HG02571 (cell line): ENCODE results near the gene PRKN.

Experiments
- ATAC-seq: cut with Tn5 transposase; IDR thresholded peaks from one replicate; pipeline ENCODE4 v1.9.1; 2021; ENCODE audit warnings: mild to moderate bottlenecking, moderate library complexity; ENCODE audit not compliant: unreplicated experiment

The PRKN gene

GRCh38 chr6:162336359-162336758, 391.2 kb downstream of the PRKN start:
- ATAC-seq: no peak

GRCh38 chr6:162332365-162332764, 395.2 kb downstream of the PRKN start:
- ATAC-seq: no peak

- ATAC-seq: no peak
Measured at GRCh38 chr6:162331911-162332310, 395.7 kb downstream of the PRKN start.

GRCh38 chr6:162325826-162326225, 401.7 kb downstream of the PRKN start:
- ATAC-seq: no peak

- ATAC-seq: no peak
Measured at GRCh38 chr6:162325051-162325450, 402.5 kb downstream of the PRKN start.

GRCh38 chr6:162315291-162315690, 412.3 kb downstream of the PRKN start:
- no peak for ATAC-seq

- ATAC-seq: no peak
Measured at GRCh38 chr6:162313922-162314660, 413.5 kb downstream of the PRKN start.

GRCh38 chr6:162307865-162308264, 419.7 kb downstream of the PRKN start:
- ATAC-seq: no peak

- ATAC-seq: no peak
Measured at GRCh38 chr6:162306616-162307015, 420.9 kb downstream of the PRKN start.

- no peak for ATAC-seq
Measured at GRCh38 chr6:162301128-162301527, 426.4 kb downstream of the PRKN start.

GRCh38 chr6:162294029-162294428, 433.5 kb downstream of the PRKN start:
- no peak for ATAC-seq

- no peak for ATAC-seq
Measured at GRCh38 chr6:162292915-162293314, 434.7 kb downstream of the PRKN start.

- no peak for ATAC-seq
Measured at GRCh38 chr6:162290846-162291465, 436.6 kb downstream of the PRKN start.

GRCh38 chr6:162289972-162290371, 437.6 kb downstream of the PRKN start:
- no peak for ATAC-seq

GRCh38 chr6:162273986-162274385, 453.6 kb downstream of the PRKN start:
- ATAC-seq: no peak

- ATAC-seq: no peak
Measured at GRCh38 chr6:162271922-162272321, 455.6 kb downstream of the PRKN start.

GRCh38 chr6:162270966-162271365, 456.6 kb downstream of the PRKN start:
- ATAC-seq: no peak

GRCh38 chr6:162267641-162268040, 459.9 kb downstream of the PRKN start:
- no peak for ATAC-seq

- no peak for ATAC-seq
Measured at GRCh38 chr6:162267126-162267525, 460.4 kb downstream of the PRKN start.

GRCh38 chr6:162264581-162264980, 463.0 kb downstream of the PRKN start:
- no peak for ATAC-seq

GRCh38 chr6:162262466-162263196, 464.9 kb downstream of the PRKN start:
- ATAC-seq: no peak

GRCh38 chr6:162261598-162261997, 466.0 kb downstream of the PRKN start:
- ATAC-seq: no peak
